Parathyroid adenoma (tissue), 2 donors: ENCODE results near the gene POU2F1.

Source experiments
- H2AFZ ChIP-seq: fragments of 300-600 bp; sonication (generic); one replicate; pipeline ENCODE4 v1.7.0; 2017; ENCODE audit warnings: antibody characterized with exemption, mild to moderate bottlenecking
- H3K27ac ChIP-seq: fragments of 300-600 bp; sonication (generic); one replicate; pipeline ENCODE4 v1.7.0; 2017
- H3K27me3 ChIP-seq: fragments of 300-600 bp; sonication (generic); one replicate; pipeline ENCODE4 v1.7.0; 2017; ENCODE audit warnings: low read length; ENCODE audit not compliant: control insufficient read depth, insufficient read depth
- H3K36me3 ChIP-seq: fragments of 300-600 bp; sonication (generic); one replicate; pipeline ENCODE4 v1.7.0; 2017; ENCODE audit warnings: low read length; ENCODE audit not compliant: control insufficient read depth, insufficient read depth
- H3K4me1 ChIP-seq: fragments of 300-600 bp; sonication (generic); one replicate; pipeline ENCODE4 v1.7.0; 2017; ENCODE audit warnings: control low read depth
- H3K4me2 ChIP-seq: fragments of 300-600 bp; sonication (generic); one replicate; pipeline ENCODE4 v1.7.0; 2017; ENCODE audit warnings: low read length
- H3K4me3 ChIP-seq: fragments of 300-600 bp; sonication (generic); one replicate; pipeline ENCODE4 v1.7.0; 2017; ENCODE audit warnings: low read depth, low read length
- H3K79me2 ChIP-seq: fragments of 300-600 bp; sonication (generic); one replicate; pipeline ENCODE4 v1.7.0; 2017; ENCODE audit warnings: control low read depth
- H3K9ac ChIP-seq: fragments of 300-600 bp; sonication (generic); one replicate; pipeline ENCODE4 v1.7.0; 2017; ENCODE audit warnings: mild to moderate bottlenecking
- H3K9me3 ChIP-seq: fragments of 300-600 bp; sonication (generic); one replicate; pipeline ENCODE4 v1.7.0; 2017; ENCODE audit warnings: low read length; ENCODE audit not compliant: control insufficient read depth
- CTCF ChIP-seq: fragments of 300-600 bp; sonication (generic); IDR thresholded peaks from one replicate; pipeline ENCODE4 v1.7.0; 2017; ENCODE audit warnings: antibody characterized with exemption, mild to moderate bottlenecking
- donor health status: primary hyperparathyroidism.

The POU2F1 gene

GRCh38 chr1:167455786-167456446, 235.2 kb downstream of the POU2F1 start:
- H3K4me2 ChIP-seq, result peak overlapping the region; percentile 100
- no peak for TF ChIP-seq CTCF
- peak overlapping the region; percentile 84 for H3K4me3 ChIP-seq
- H3K4me1 ChIP-seq, result no peaks in the 10 kb centered on the region
- H3K27ac ChIP-seq, result peak overlapping the region; percentile 83
- no peaks in the 10 kb centered on the region for H3K27me3 ChIP-seq
- peak overlapping the region; percentile 76 for H3K9ac ChIP-seq
- H3K9me3 ChIP-seq, result no peaks in the 10 kb centered on the region
- no peaks in the 10 kb centered on the region for H3K79me2 ChIP-seq
- no peaks in the 10 kb centered on the region for H3K36me3 ChIP-seq
- H2AFZ ChIP-seq, result peak overlapping the region; percentile 97

- no peaks in the 10 kb centered on the region for H3K4me1 ChIP-seq
- no peaks in the 10 kb centered on the region for H3K36me3 ChIP-seq
- H3K9me3 ChIP-seq, result no peaks in the 10 kb centered on the region
- H3K9ac ChIP-seq, result no peak overlapping the region
- TF ChIP-seq CTCF, result no peak
- H2AFZ ChIP-seq, result peak overlapping the region; percentile 97
- no peaks in the 10 kb centered on the region for H3K79me2 ChIP-seq
- peak overlapping the region; percentile 84 for H3K4me3 ChIP-seq
- H3K27me3 ChIP-seq, result no peaks in the 10 kb centered on the region
- H3K4me2 ChIP-seq, result peak overlapping the region; percentile 100
- no peak overlapping the region for H3K27ac ChIP-seq
Observed at GRCh38 chr1:167456524-167456923, 235.8 kb downstream of the POU2F1 start.

- no peaks in the 10 kb centered on the region for H3K4me1 ChIP-seq
- no peaks in the 10 kb centered on the region for H3K27me3 ChIP-seq
- H3K9me3 ChIP-seq, result no peaks in the 10 kb centered on the region
- no peak overlapping the region for H3K9ac ChIP-seq
- H3K36me3 ChIP-seq, result no peaks in the 10 kb centered on the region
- H3K4me3 ChIP-seq, result no peak overlapping the region
- TF ChIP-seq CTCF, result no peak
- H3K27ac ChIP-seq, result no peak overlapping the region
- H3K79me2 ChIP-seq, result no peaks in the 10 kb centered on the region
- H2AFZ ChIP-seq, result no peak overlapping the region
- H3K4me2 ChIP-seq, result no peak overlapping the region
Observed at GRCh38 chr1:167456926-167457325, 236.2 kb downstream of the POU2F1 start.

GRCh38 chr1:167457936-167458584, 237.4 kb downstream of the POU2F1 start:
- Histone ChIP-seq H3K27ac (no peak overlapping the region), H3K4me1 (no peaks in the 10 kb centered on the region), H2AFZ (no peak overlapping the region), H3K9ac (no peak overlapping the region), H3K36me3 (no peaks in the 10 kb centered on the region), H3K79me2 (no peaks in the 10 kb centered on the region), H3K27me3 (no peaks in the 10 kb centered on the region), H3K9me3 (no peaks in the 10 kb centered on the region), H3K4me2 (no peak overlapping the region), H3K4me3 (no peak overlapping the region)
- no peak for TF ChIP-seq CTCF

- H3K27ac ChIP-seq, result no peak overlapping the region
- no peak overlapping the region for H3K4me3 ChIP-seq
- no peak overlapping the region for H2AFZ ChIP-seq
- H3K4me2 ChIP-seq, result no peak overlapping the region
- TF ChIP-seq CTCF, result no peak
- no peaks in the 10 kb centered on the region for H3K79me2 ChIP-seq
- H3K9ac ChIP-seq, result no peak overlapping the region
- no peaks in the 10 kb centered on the region for H3K36me3 ChIP-seq
- no peaks in the 10 kb centered on the region for H3K9me3 ChIP-seq
- H3K27me3 ChIP-seq, result no peaks in the 10 kb centered on the region
- no peaks in the 10 kb centered on the region for H3K4me1 ChIP-seq
Observed at GRCh38 chr1:167460836-167461235, 240.2 kb downstream of the POU2F1 start.
